K562 (cell line): Measurements from ENCODE around the gene PRXL2B. TPM values are rescaled to one million over a fixed set of nuclear protein-coding genes. Genes with fewer than 3 reads are reported as not detected.

Experiments used
- ATAC-seq: fragments of 200-7000 bp; cut with Tn5 transposase; 3 replicates; pipeline ENCODE4 v1.9.1; 2020; ENCODE audit warnings: moderate library complexity
- BruUV-seq: library from RNA; stranded (reverse); fragments of 400-500 nt; replicated peaks from 2 replicates; lab custom pipeline; 2021; lab: Mats Ljungman, UMichigan
- CTCF ChIA-PET: fragments of 300-600 bp; formaldehyde crosslinking; extraction: SDS; loops from one replicate; lab custom pipeline; 2021; ENCODE audit warnings: low intra/inter-chr PET ratio; lab: Yijun Ruan, JAX
- POLR2A ChIA-PET: fragments of 300-600, 350-650 bp; sonication (Branson Sonifier 250); formaldehyde crosslinking; extraction: SDS; loops from one replicate; lab custom pipeline; 2021; ENCODE audit warnings: antibody characterized with exemption, inconsistent platforms; lab: Yijun Ruan, JAX
- DNase-seq, 4 experiments: peaks; one replicate each; pipeline versions ENCODE4 v3.0.0 to v3.0.0-alpha.2; 2011 to 2018; ENCODE audit warnings: low spot score in 3 of 4, mixed read lengths in 3 of 4; ENCODE audit errors: extremely low read depth in 1 of 4
- FAIRE-seq: peaks from 2 replicates; lab custom pipeline; 2011; peaks lifted over from hg19 to GRCh38; lab: Jason Lieb, UNC
- H2AFZ ChIP-seq: 2 replicates; pipeline ENCODE4 v1.6.0; 2011; ENCODE audit warnings: low read depth, low read length, control low read depth, inconsistent platforms
- H3K27ac ChIP-seq: fragments of 200-600 bp; 3 replicates; pipeline ENCODE4 v1.8.0; 2011; ENCODE audit warnings: low read depth, mild to moderate bottlenecking, control low read depth, inconsistent platforms, low read length, moderate library complexity, mixed read lengths; ENCODE audit errors: extremely low read depth
- H3K27me3 ChIP-seq, 2 experiments: fragments of 300-600 bp in 1 of 2; 2 replicates in 1 of 2; 3 replicates in 1 of 2; pipeline versions ENCODE4 v1.6.0 to v1.8.0; 2011; ENCODE audit warnings: inconsistent platforms in 2 of 2, low read length in 2 of 2, mild to moderate bottlenecking in 1 of 2, mixed read lengths in 1 of 2, moderate library complexity in 1 of 2; ENCODE audit not compliant: control insufficient read depth in 2 of 2, insufficient read depth in 2 of 2
- H3K36me3 ChIP-seq: fragments of 300-600 bp; 3 replicates; pipeline ENCODE4 v1.8.0; 2011; ENCODE audit warnings: mild to moderate bottlenecking, low read length, inconsistent platforms; ENCODE audit not compliant: control insufficient read depth, insufficient read depth
- H3K4me1 ChIP-seq, 2 experiments: fragments of 200-600 bp in 1 of 2; replicated peaks in 1 of 2; 2 replicates in 1 of 2; 3 replicates in 1 of 2; pipeline versions ENCODE4 v1.5.1 to v1.8.0; 2011; ENCODE audit warnings: inconsistent platforms in 2 of 2, low read length in 2 of 2, mild to moderate bottlenecking in 1 of 2, mixed read lengths in 1 of 2, moderate library complexity in 1 of 2; ENCODE audit not compliant: control insufficient read depth in 2 of 2, insufficient read depth in 2 of 2
- H3K4me2 ChIP-seq: 2 replicates; pipeline ENCODE4 v1.6.1; 2011; ENCODE audit warnings: low read length, control low read depth, inconsistent platforms, mixed read lengths; ENCODE audit not compliant: insufficient read depth
- H3K4me3 ChIP-seq: fragments of 200-600 bp; sonication (generic), shearing (Covaris generic); 2 replicates; pipeline ENCODE4 v1.5.1; 2016; ENCODE audit warnings: control low read depth, inconsistent platforms
- H3K79me2 ChIP-seq: fragments of 200-600 bp; 3 replicates; pipeline ENCODE4 v1.8.0; 2011; ENCODE audit warnings: low read length, inconsistent platforms; ENCODE audit not compliant: control insufficient read depth, insufficient read depth
- H3K9ac ChIP-seq, 2 experiments: 2 replicates each; pipeline versions ENCODE4 v1.6.0 to v1.6.1; 2011; ENCODE audit warnings: low read depth in 2 of 2, low read length in 2 of 2, control low read depth in 1 of 2, inconsistent platforms in 1 of 2, mild to moderate bottlenecking in 1 of 2, mixed read lengths in 1 of 2; ENCODE audit not compliant: insufficient read depth in 1 of 2
- H3K9me1 ChIP-seq: one replicate; pipeline ENCODE4 v1.6.0; 2011; ENCODE audit warnings: inconsistent platforms, mild to moderate bottlenecking, low read length, moderate library complexity; ENCODE audit not compliant: control insufficient read depth, insufficient read depth
- H3K9me3 ChIP-seq: replicated peaks from 2 replicates; pipeline ENCODE4 v1.5.1; 2011; ENCODE audit warnings: low read depth, low read length, inconsistent platforms; ENCODE audit not compliant: control insufficient read depth, insufficient read depth
- H4K20me1 ChIP-seq: replicated peaks from 2 replicates; pipeline ENCODE4 v1.6.1; 2011; ENCODE audit warnings: low read length, inconsistent platforms, mixed read lengths; ENCODE audit not compliant: control insufficient read depth, insufficient read depth
- DEAF1 ChIP-seq: fragments of 450-650 bp; formaldehyde crosslinking; IDR thresholded peaks from 2 replicates; pipeline ENCODE4 v1.4.0; 2020; ENCODE audit warnings: mild to moderate bottlenecking, moderate library complexity
- FOXO4 ChIP-seq: fragments of 450-650 bp; formaldehyde crosslinking; IDR thresholded peaks from 2 replicates; pipeline ENCODE4 v1.4.0; 2020; ENCODE audit warnings: mild to moderate bottlenecking, moderate library complexity
- HCFC1 ChIP-seq: IDR thresholded peaks from 2 replicates; pipeline ENCODE4 v1.6.1; 2012; ENCODE audit warnings: low read depth, low read length, improper control_type of control experiment
- IRF9 ChIP-seq: fragments of 450-650 bp; IDR thresholded peaks from 2 replicates; pipeline ENCODE4 v1.6.1; 2016; ENCODE audit warnings: missing biosample characterization, missing genetic modification characterization
- MYBL2 ChIP-seq, 2 experiments: fragments of 450-650 bp in 1 of 2; sonication (generic) in 1 of 2; formaldehyde crosslinking in 1 of 2; IDR thresholded peaks; 2 replicates each; pipeline versions ENCODE4 v1.6.1 to v1.8.1; 2017 to 2022; ENCODE audit warnings: borderline replicate concordance in 1 of 2, inconsistent platforms in 1 of 2, low read depth in 1 of 2, mild to moderate bottlenecking in 1 of 2, missing genetic modification reagents in 1 of 2, moderate library complexity in 1 of 2
- PML ChIP-seq: IDR thresholded peaks from 2 replicates; pipeline ENCODE4 v1.6.1; 2012; ENCODE audit warnings: low read length, inconsistent platforms
- PTTG1 ChIP-seq: fragments of 450-650 bp; IDR thresholded peaks from 2 replicates; pipeline ENCODE4 v1.6.1; 2016; ENCODE audit warnings: low read depth, mild to moderate bottlenecking, missing genetic modification characterization, missing compliant biosample characterization
- RAD21 ChIP-seq, 2 experiments: fragments of 250-450 bp in 1 of 2; fragments of 450-650 bp in 1 of 2; sonication (Bioruptor Pico) in 1 of 2; formaldehyde crosslinking in 1 of 2; IDR thresholded peaks in 1 of 2; conservative IDR thresholded peaks in 1 of 2; 2 replicates each; pipeline versions ENCODE4 v1.4.0 to v1.8.0; 2020 to 2022; ENCODE audit warnings: mild to moderate bottlenecking in 2 of 2, moderate library complexity in 1 of 2
- RAD51 ChIP-seq: fragments of 450-650 bp; IDR thresholded peaks from 2 replicates; pipeline ENCODE4 v1.7.1; 2016; ENCODE audit warnings: low read depth, mild to moderate bottlenecking, borderline replicate concordance
- SIN3A ChIP-seq, 2 experiments: fragments of 150-350 bp in 1 of 2; IDR thresholded peaks; 2 replicates each; pipeline ENCODE4 v1.6.1; 2011 to 2016; ENCODE audit warnings: borderline replicate concordance in 2 of 2, low read depth in 2 of 2, low read length in 2 of 2, mild to moderate bottlenecking in 2 of 2, moderate library complexity in 2 of 2; ENCODE audit not compliant: control insufficient read depth in 1 of 2
- SIRT6 ChIP-seq: IDR thresholded peaks from one replicate; pipeline ENCODE4 v1.6.1; 2012; ENCODE audit warnings: low read depth, mild to moderate bottlenecking, control low read depth, inconsistent platforms, low read length, moderate library complexity
- SMARCA4 ChIP-seq: fragments of 450-650 bp; IDR thresholded peaks from 2 replicates; pipeline ENCODE4 v1.6.1; 2016
- TEAD1 ChIP-seq, 2 experiments: fragments of 450-650 bp in 1 of 2; sonication (generic) in 1 of 2; formaldehyde crosslinking; IDR thresholded peaks; 2 replicates each; pipeline versions ENCODE4 v1.4.0 to v1.8.0; 2020 to 2022; ENCODE audit warnings: mild to moderate bottlenecking in 2 of 2, missing genetic modification reagents in 1 of 2
- TFAM ChIP-seq: fragments of 250-450 bp; sonication (Bioruptor Pico); conservative IDR thresholded peaks from 2 replicates; pipeline ENCODE4 v1.5.0; 2021; ENCODE audit warnings: mild to moderate bottlenecking, moderate library complexity
- ZNF165 ChIP-seq: fragments of 250-450 bp; sonication (Bioruptor Pico); IDR thresholded peaks from 2 replicates; pipeline ENCODE4 v1.4.0; 2020; ENCODE audit warnings: borderline replicate concordance
- ZNF174 ChIP-seq: fragments of 250-450 bp; sonication (Bioruptor Pico); IDR thresholded peaks from 2 replicates; pipeline ENCODE4 v1.4.0; 2020; ENCODE audit warnings: mild to moderate bottlenecking
- ZNF384 ChIP-seq: IDR thresholded peaks from 2 replicates; pipeline ENCODE4 v1.6.1; 2012; ENCODE audit warnings: low read depth, low read length, improper control_type of control experiment
- WGBS: fragments of 100-300 bp; shearing (Covaris generic); methylation state at CpG from one replicate; pipeline ENCODE4 v1.1.6; 2016; ENCODE audit warnings: low coverage, mixed read lengths; ENCODE audit not compliant: insufficient coverage; ENCODE audit errors: missing lambda C conversion rate; 5-methylcytosine and 5-hydroxymethylcytosine counted together
- in situ Hi-C: fragments of 300-500 bp; cut with MboI; formaldehyde crosslinking; loops from 4 replicates; pipeline ENCODE4 v1.15.0; 2018; ENCODE audit warnings: inconsistent platforms, mixed read lengths
- intact Hi-C: fragments of 100-400 bp; cut with micrococcal nuclease; formaldehyde crosslinking; loops from 2 replicates; pipeline ENCODE4 v1.14.2; 2022
- polyA plus RNA-seq, 8 experiments: library from polyadenylated mRNA; depleted of rRNA in 4 of 8; stranded (reverse) in 5 of 8; unstranded in 3 of 8; fragments of >200 nt; fragmentation: Nextera tagmentation in 2 of 8; fragmentation: Illumina TruSeq in 1 of 8; extraction: Ambion mirVana in 2 of 8; extraction: Trizol in 1 of 8; gene quantifications; 2 replicates each; pipeline versions ENCODE4 v1.2.1 to v1.2.3, GENCODE V29; 2011 to 2014; ENCODE audit warnings: inconsistent platforms in 1 of 8, missing spikeins in 1 of 8
- total RNA-seq, 7 experiments: library from RNA; depleted of rRNA in 6 of 7; stranded (reverse); fragments of >200 nt in 6 of 7; fragmentation: Illumina TruSeq in 2 of 7; extraction: Trizol in 2 of 7; gene quantifications; 2 replicates each; pipeline versions ENCODE4 v1.2.1 to v1.2.3, GENCODE V29; 2011 to 2021; ENCODE audit warnings: low replicate concordance in 1 of 7

The PRXL2B gene
- total and polyA plus RNA-seq, 9 of the 15 experiments (the other 6 are each of a cell fraction or from before 2014, with no cell fraction given), result 0.99 to 25.3 (median 11.8) TPM

- Histone ChIP-seq H3K9me1 (peaks cover 3% of the 10 kb centered on the region), H3K4me3 (no peak overlapping the region), H3K4me1 (peaks cover 50 to 78% of the 10 kb centered on the region in 2 experiments), H3K36me3 (no peaks in the 10 kb centered on the region), H3K27ac (peak overlapping the region; percentile 73; the same call in 2 of the 3 replicates), H3K79me2 (peaks cover 9% of the 10 kb centered on the region; the same call in 1 of the 3 replicates), H4K20me1 (no peaks in the 10 kb centered on the region; the same call in 1 of the 2 replicates), H3K27me3 (no peaks in the 10 kb centered on the region), H3K9ac (peak overlapping the region; percentile 56 to 87; a peak in 3 of 4 replicates), H2AFZ (peak overlapping the region; percentile 74), H3K9me3 (no peaks in the 10 kb centered on the region), H3K4me2 (peak overlapping the region; percentile 87)
- FAIRE-seq (peak; percentile 93), ATAC-seq (peak; percentile 60), DNase-seq (peak; percentile 74 to 90 (median 82))
- ChIA-PET CTCF (interaction anchor here (0.6 to 3.0 kb wide), 2 partner anchors 13 to 134 kb away, joined by 3 to 36 read pairs; partner anchors contain the start of gene PEX10), POLR2A (interaction anchor here (1.1 kb wide), 1 partner anchor 15 kb away, joined by 4 read pairs; no protein-coding TSS in a partner anchor)
- BruUV-seq, result no TSS peak
- 19% methylated on average over 17 of the region's 17 CpGs for WGBS
- intact Hi-C loops (loop anchor here (1.0 to 10.0 kb wide), 5 partner anchors 39 to 353 kb away; partner anchors contain the start of genes FAAP20, PRXL2B and TTC34), in situ Hi-C loops (loop anchor here (25.0 kb wide), 1 partner anchor 361 kb away; the partner anchor contains the start of gene FAAP20)
- TF ChIP-seq SMARCA4 (no peak), FOXO4 (CRISPR knock-in tag) (0 out of 2 replicates have a peak, but pooled peaks have one; percentile 57), ZNF165 (CRISPR knock-in tag) (0 out of 2 replicates have a peak, but pooled peaks have one; percentile 26), MYBL2 (IDR thresholded peaks at IDR 0.05; ENCODE audit: low read depth) (no peak), MYBL2 (CRISPR knock-in tag; IDR thresholded peaks at IDR 0.05; ENCODE audit: borderline replicate concordance) (no peak), SIRT6 (no peak), HCFC1 (0 out of 2 replicates have a peak, but pooled peaks have one; percentile 16), TFAM (CRISPR knock-in tag) (no peak), PML (no peak), DEAF1 (CRISPR knock-in tag) (peak; percentile 78), PTTG1 (tag) (no peak), ZNF384 (no peak), IRF9 (tag) (no peak), SIN3A (IDR thresholded peaks at IDR 0.05; ENCODE audit: borderline replicate concordance in 2 of 2, control insufficient read depth in 1 of 2, low read depth in 2 of 2, low read length in 2 of 2) (no peak), RAD21 (CRISPR knock-in tag; conservative IDR thresholded peaks at IDR 0.05 in 1 of 2, IDR thresholded peaks at IDR 0.05 in 1 of 2) (peak; percentile 90 to 96), TEAD1 (CRISPR knock-in tag; IDR thresholded peaks at IDR 0.05) (0 out of 4 replicates have a peak, but pooled peaks of 1 of the 2 experiments have one; percentile 18), ZNF174 (CRISPR knock-in tag) (no peak), RAD51 (no peak)
Observed at GRCh38 chr1:2548068-2548589, 38.4 kb upstream of the PRXL2B start.
